HG03095 (cell line): Measurements from ENCODE around the gene TOR4A.

Experiments used
- ATAC-seq: cut with Tn5 transposase; IDR thresholded peaks from one replicate; pipeline ENCODE4 v1.9.1; 2021; ENCODE audit warnings: moderate library complexity; ENCODE audit not compliant: unreplicated experiment

Gene TOR4A

DNA sequence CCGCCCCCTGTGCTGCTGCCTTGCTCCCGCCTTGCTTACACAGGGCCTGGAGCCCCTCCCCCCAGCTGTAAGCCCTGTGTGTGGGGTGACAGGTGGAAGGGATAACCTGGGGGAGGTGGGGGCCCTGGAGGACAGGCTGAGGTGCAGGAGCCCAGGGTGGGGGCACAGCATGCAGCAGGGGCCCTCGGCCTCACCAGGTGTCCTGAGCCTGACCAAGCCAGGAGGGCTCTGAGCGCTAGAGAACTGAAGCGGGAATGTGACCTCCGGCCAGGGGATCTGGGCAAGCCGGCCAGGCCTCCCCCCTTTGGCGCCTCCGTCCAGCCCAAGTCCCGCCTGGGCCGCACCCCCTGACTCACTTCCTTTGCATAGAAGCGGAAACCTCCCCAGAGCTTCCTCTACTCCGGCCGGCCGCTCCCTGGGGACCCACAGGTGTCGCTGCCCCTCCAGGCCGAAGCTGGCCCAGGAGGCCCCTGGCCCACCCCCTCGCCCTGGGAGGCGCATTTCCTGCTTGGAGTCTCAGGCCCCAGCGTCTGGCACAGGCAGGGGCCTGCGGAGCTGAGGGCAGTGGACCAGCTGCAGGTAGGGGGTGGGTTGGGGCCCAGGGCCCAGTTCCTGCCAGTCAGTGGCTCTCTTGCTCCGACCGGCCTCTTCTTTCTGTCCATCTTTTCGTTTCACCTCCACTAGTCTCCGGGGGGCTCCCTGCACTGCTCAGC is at the start of gene TOR4A:
TOR4A (plus strand) TSS at position 398 of the 713 bp plus-strand sequence. CDS start 964 bp downstream, outside the sequence.
- peak; percentile 67 for ATAC-seq

- ATAC-seq, result no peak
These were observed 49.5 kb upstream of the TOR4A start for GRCh38 chr9:137227853-137228505.

GRCh38 chr9:137228506-137228967 is 49.0 kb upstream of the TOR4A start:
- ATAC-seq, result no peak

GRCh38 chr9:137228968-137229896 is 48.3 kb upstream of the TOR4A start:
- no peak for ATAC-seq

GRCh38 chr9:137229903-137230704 is 47.4 kb upstream of the TOR4A start:
- no peak for ATAC-seq

- no peak for ATAC-seq
These were observed 46.7 kb upstream of the TOR4A start, which contains the start of gene SLC34A3 for GRCh38 chr9:137230705-137231371. Gene SLC34A3, plus strand, starts transcription at chr9:137230901. Its CDS starts 802 bp downstream, at chr9:137231703.

DNA sequence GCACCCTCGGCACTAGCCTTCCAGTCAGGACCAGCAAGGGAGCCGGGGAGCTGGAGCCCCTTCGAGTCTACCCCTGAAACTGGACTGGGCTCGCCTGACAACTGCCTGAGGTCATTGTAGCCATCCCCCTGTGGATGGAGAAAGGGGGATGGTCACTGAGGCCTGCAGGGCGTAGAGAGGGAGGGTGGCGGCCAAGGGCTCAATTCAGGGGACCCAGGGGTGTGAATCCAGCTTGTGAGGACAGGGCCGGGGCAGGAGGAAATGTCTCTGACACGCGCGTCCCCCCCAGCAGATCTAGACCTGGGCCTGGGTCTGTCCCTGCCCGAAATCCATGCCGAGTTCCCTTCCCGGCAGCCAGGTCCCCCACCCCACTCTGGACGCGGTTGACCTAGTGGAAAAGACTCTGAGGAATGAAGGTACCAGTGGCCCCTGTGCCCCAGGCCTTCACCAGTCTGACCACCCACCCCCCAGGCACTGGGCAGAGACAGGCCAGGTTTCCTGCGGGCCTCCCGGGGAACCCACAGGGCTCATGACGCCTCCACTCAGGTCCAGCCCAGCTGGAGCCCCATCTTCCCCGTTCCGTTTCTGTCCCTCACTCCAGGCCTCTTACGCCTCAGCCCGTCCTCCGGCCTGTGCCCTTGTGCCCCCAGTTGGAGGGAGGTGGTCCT is 46.0 kb upstream of the TOR4A start:
- no peak for ATAC-seq

DNA sequence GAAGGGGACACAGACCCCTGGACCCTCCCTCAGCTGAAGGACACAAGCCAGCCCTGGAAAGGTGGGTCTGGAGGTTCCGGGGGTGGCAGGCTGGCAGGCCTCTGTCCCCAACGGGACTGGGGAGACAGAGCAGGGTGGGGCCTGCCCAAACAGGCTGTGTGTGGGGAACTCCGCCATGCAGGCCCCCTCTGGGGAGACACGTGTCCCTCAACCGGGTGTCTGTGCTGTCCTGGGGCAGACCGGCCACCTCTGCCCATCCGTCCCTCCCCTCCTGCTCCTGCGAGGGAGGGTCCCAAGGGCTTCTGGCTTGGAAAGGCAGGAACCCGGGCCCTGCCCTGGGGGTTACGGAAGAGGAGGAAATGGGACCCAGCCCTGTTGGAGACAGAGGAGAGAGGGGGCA is 45.4 kb upstream of the TOR4A start:
- ATAC-seq, result no peak

DNA sequence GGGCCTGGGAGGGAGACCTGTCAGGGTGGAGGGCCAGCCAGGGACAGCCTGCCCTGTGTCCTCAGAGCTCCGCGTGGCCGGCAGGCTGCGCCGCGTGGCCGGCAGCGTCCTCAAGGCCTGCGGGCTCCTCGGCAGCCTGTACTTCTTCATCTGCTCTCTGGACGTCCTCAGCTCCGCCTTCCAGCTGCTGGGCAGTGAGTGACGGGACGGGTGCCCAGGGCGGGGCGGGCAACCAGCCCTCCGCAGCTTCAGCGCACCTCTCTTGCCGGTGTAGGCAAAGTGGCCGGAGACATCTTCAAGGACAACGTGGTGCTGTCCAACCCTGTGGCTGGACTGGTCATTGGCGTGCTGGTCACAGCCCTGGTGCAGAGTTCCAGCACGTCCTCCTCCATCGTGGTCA is 45.0 kb upstream of the TOR4A start:
- ATAC-seq, result no peak

- ATAC-seq, result no peak
These were observed 44.2 kb upstream of the TOR4A start for GRCh38 chr9:137233143-137233980.

DNA sequence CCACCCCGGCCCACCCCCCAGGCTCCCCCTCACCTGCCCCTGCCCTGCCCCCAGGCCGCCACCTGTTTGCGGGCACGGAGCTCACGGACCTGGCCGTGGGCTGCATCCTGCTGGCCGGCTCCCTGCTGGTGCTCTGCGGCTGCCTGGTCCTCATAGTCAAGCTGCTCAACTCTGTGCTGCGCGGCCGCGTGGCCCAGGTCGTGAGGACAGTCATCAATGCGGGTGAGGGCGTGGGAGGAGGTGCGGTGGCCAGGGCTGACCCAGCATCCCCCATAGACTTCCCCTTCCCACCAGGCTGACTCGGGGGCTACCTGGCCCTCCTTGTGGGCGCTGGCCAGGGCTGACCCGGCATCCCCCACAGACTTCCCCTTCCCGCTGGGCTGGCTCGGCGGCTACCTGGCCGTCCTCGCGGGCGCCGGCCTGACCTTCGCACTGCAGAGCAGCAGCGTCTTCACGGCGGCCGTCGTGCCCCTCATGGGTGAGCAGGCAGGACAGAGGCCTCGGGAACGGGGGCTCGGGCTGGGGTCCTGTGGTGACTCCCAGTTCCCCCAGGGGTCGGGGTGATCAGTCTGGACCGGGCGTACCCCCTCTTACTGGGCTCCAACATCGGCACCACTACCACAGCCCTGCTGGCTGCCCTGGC is 43.4 kb upstream of the TOR4A start:
- ATAC-seq, result no peak

GRCh38 chr9:137234758-137235423 is 42.6 kb upstream of the TOR4A start:
- no peak for ATAC-seq

DNA sequence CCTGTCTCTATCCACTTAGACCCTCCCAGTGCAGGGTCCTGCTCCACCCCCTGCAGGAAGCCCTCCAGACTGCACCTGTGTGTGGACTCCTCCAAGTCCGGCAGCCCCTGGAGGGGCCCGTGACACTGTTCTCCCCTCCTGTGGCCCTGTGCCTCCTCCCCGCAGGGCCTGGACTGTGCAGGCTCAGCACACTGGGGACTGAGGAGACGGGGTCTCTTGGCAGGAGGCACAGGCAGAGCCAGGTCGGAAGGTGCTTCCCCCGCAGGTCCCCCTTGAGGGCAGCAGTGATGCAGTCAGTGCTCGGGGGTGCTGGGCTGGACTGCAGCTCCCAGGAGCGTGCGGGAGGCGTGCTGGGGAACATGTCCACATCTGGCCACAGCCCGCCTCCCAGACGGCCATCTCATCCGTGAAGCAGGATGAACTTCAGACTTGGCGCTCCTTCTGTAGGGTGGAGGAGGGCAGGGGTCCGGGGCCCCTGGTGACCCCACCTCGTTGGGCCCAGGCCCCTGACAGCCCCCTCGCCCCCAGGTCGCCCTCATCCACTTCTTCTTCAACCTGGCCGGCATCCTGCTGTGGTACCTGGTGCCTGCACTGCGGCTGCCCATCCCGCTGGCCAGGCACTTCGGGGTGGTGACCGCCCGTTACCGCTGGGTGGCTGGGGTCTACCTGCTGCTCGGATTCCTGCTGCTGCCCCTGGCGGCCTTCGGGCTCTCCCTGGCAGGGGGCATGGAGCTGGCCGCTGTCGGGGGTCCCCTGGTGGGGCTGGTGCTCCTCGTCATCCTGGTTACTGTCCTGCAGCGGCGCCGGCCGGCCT is 41.9 kb upstream of the TOR4A start:
- ATAC-seq, result no peak

- ATAC-seq, result peak; percentile 20
These were observed 41.1 kb upstream of the TOR4A start for GRCh38 chr9:137236238-137236935.

- no peak for ATAC-seq
These were observed 40.5 kb upstream of the TOR4A start for GRCh38 chr9:137236936-137237421.
